K562 (cell line): ENCODE data around the gene ZDHHC8. TPM values are rescaled to one million over a fixed set of nuclear protein-coding genes. Genes with fewer than 3 reads are reported as not detected.

Experiments used
- ARID4B ChIP-seq: sonication (generic); formaldehyde crosslinking; IDR thresholded peaks from 2 replicates; pipeline ENCODE4 v1.8.0; 2022; ENCODE audit warnings: mild to moderate bottlenecking, missing genetic modification reagents
- ATF3 ChIP-seq, 2 experiments: fragments of 450-650 bp in 1 of 2; sonication (generic) in 1 of 2; formaldehyde crosslinking in 1 of 2; IDR thresholded peaks in 1 of 2; conservative IDR thresholded peaks in 1 of 2; 2 replicates each; pipeline versions ENCODE4 v1.6.1 to v1.8.1; 2016 to 2023; ENCODE audit warnings: mild to moderate bottlenecking in 2 of 2, moderate library complexity in 2 of 2, inconsistent platforms in 1 of 2, missing genetic modification reagents in 1 of 2
- CTCFL ChIP-seq: IDR thresholded peaks from 2 replicates; pipeline ENCODE4 v1.6.1; 2011; ENCODE audit warnings: borderline replicate concordance, low read depth, mild to moderate bottlenecking, moderate library complexity, low read length; ENCODE audit not compliant: insufficient read depth, poor library complexity, severe bottlenecking
- FIP1L1 ChIP-seq: fragments of 200-400 bp; formaldehyde crosslinking; IDR thresholded peaks from 2 replicates; pipeline ENCODE4 v1.6.1; 2018; ENCODE audit warnings: mild to moderate bottlenecking, low read depth, low read length; ENCODE audit not compliant: poor library complexity, severe bottlenecking
- FOXJ2 ChIP-seq: fragments of 200-800 bp; sonication (Bioruptor generic); IDR thresholded peaks from 2 replicates; pipeline ENCODE4 v1.6.1; 2016; ENCODE audit warnings: missing genetic modification characterization, missing compliant biosample characterization
- HCFC1 ChIP-seq: IDR thresholded peaks from 2 replicates; pipeline ENCODE4 v1.6.1; 2012; ENCODE audit warnings: low read depth, low read length, improper control_type of control experiment
- HOMEZ ChIP-seq: fragments of 250-450 bp; sonication (Bioruptor Pico); IDR thresholded peaks from 2 replicates; pipeline ENCODE4 v1.4.0; 2020; ENCODE audit warnings: mild to moderate bottlenecking, moderate library complexity
- MCM3 ChIP-seq: fragments of 450-650 bp; IDR thresholded peaks from 2 replicates; pipeline ENCODE4 v1.6.1; 2016
- MYBL2 ChIP-seq, 2 experiments: fragments of 450-650 bp in 1 of 2; sonication (generic) in 1 of 2; formaldehyde crosslinking in 1 of 2; IDR thresholded peaks; 2 replicates each; pipeline versions ENCODE4 v1.6.1 to v1.8.1; 2017 to 2022; ENCODE audit warnings: borderline replicate concordance in 1 of 2, inconsistent platforms in 1 of 2, low read depth in 1 of 2, mild to moderate bottlenecking in 1 of 2, missing genetic modification reagents in 1 of 2, moderate library complexity in 1 of 2
- PHTF2 ChIP-seq: fragments of 250-450 bp; sonication (Bioruptor Pico); IDR thresholded peaks from 2 replicates; pipeline ENCODE4 v1.5.0; 2021; ENCODE audit warnings: mild to moderate bottlenecking
- TBL1XR1 ChIP-seq, 2 experiments: IDR thresholded peaks; 2 replicates each; pipeline ENCODE4 v1.6.1; 2012; ENCODE audit warnings: improper control_type of control experiment in 2 of 2, low read length in 2 of 2, mild to moderate bottlenecking in 1 of 2
- ZBTB5 ChIP-seq: fragments of 450-650 bp; IDR thresholded peaks from 2 replicates; pipeline ENCODE4 v1.6.1; 2017; ENCODE audit warnings: antibody characterized with exemption
- ZNF146 ChIP-seq: IDR thresholded peaks from one replicate; pipeline ENCODE4 v1.6.1; 2018; ENCODE audit warnings: missing compliant biosample characterization; ENCODE audit not compliant: unreplicated experiment
- ZNF707 ChIP-seq: fragments of 250-450 bp; sonication (Bioruptor Pico); conservative IDR thresholded peaks from 2 replicates; pipeline ENCODE4 v1.8.0; 2022; ENCODE audit warnings: inconsistent platforms, mild to moderate bottlenecking, moderate library complexity
- polyA plus RNA-seq, 8 experiments: library from polyadenylated mRNA; depleted of rRNA in 4 of 8; stranded (reverse) in 5 of 8; unstranded in 3 of 8; fragments of >200 nt; fragmentation: Nextera tagmentation in 2 of 8; fragmentation: Illumina TruSeq in 1 of 8; extraction: Ambion mirVana in 2 of 8; extraction: Trizol in 1 of 8; gene quantifications; 2 replicates each; pipeline versions ENCODE4 v1.2.1 to v1.2.3, GENCODE V29; 2011 to 2014; ENCODE audit warnings: inconsistent platforms in 1 of 8, missing spikeins in 1 of 8
- total RNA-seq, 7 experiments: library from RNA; depleted of rRNA in 6 of 7; stranded (reverse); fragments of >200 nt in 6 of 7; fragmentation: Illumina TruSeq in 2 of 7; extraction: Trizol in 2 of 7; gene quantifications; 2 replicates each; pipeline versions ENCODE4 v1.2.1 to v1.2.3, GENCODE V29; 2011 to 2021; ENCODE audit warnings: low replicate concordance in 1 of 7

ZDHHC8 gene
- total and polyA plus RNA-seq, 9 of the 15 experiments (the other 6 are each of a cell fraction or from before 2014, with no cell fraction given) = 0.04 to 109 (median 16.4) TPM

- TF ChIP-seq ATF3 (IDR thresholded peaks at IDR 0.05) (no peak), ATF3 (CRISPR knock-in tag; conservative IDR thresholded peaks at IDR 0.05) (peak; percentile 74), PHTF2 (CRISPR knock-in tag) (no peak), TBL1XR1 (IDR thresholded peaks at IDR 0.05; ENCODE audit: low read length in 2 of 2) (peak; percentile 66 to 73; a peak in 2 of 4 replicates), ZNF146 (no peak), ZNF707 (CRISPR knock-in tag) (no peak), HOMEZ (CRISPR knock-in tag) (no peak; the same call in 1 of the 2 replicates), MYBL2 (IDR thresholded peaks at IDR 0.05; ENCODE audit: low read depth) (no peak), MYBL2 (CRISPR knock-in tag; IDR thresholded peaks at IDR 0.05; ENCODE audit: borderline replicate concordance) (no peak), ZBTB5 (no peak), FOXJ2 (no peak), FIP1L1 (peak; percentile 31), CTCFL (peak; percentile 42), MCM3 (no peak), ARID4B (no peak; the same call in 1 of the 2 replicates), HCFC1 (peak; percentile 64)
Measured at GRCh38 chr22:20156611-20157429, 25.2 kb downstream of the ZDHHC8 start (continued).
